Measurements from ENCODE around the gene PRDM2.

The PRDM2 gene

DNA sequence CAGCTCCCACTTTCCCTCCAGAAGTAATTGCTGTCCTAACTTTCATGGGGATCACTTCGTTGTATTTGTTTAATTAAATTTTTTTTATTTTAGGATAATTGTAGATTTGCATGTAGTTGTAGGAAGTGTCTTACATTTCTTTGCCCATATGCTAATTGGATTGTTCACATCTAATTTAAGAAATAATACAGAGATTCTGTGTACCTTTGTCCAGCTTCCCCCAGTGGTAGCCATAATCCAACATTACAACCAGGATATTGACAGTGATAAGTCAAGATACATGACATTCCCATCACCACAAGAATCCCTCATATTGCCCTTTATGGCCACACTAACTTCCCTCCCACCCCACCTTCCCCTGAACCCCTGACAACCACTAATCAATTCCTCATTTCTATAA, 136.6 kb downstream of the PRDM2 start:
- TF ChIP-seq, protein P1, sequence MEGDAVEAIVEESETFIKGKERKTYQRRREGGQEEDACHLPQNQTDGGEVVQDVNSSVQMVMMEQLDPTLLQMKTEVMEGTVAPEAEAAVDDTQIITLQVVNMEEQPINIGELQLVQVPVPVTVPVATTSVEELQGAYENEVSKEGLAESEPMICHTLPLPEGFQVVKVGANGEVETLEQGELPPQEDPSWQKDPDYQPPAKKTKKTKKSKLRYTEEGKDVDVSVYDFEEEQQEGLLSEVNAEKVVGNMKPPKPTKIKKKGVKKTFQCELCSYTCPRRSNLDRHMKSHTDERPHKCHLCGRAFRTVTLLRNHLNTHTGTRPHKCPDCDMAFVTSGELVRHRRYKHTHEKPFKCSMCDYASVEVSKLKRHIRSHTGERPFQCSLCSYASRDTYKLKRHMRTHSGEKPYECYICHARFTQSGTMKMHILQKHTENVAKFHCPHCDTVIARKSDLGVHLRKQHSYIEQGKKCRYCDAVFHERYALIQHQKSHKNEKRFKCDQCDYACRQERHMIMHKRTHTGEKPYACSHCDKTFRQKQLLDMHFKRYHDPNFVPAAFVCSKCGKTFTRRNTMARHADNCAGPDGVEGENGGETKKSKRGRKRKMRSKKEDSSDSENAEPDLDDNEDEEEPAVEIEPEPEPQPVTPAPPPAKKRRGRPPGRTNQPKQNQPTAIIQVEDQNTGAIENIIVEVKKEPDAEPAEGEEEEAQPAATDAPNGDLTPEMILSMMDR (IDR thresholded peaks at IDR 0.05; ENCODE audit: low read depth, low read length) = no peak
- no peak overlapping the region for H3K4me3 ChIP-seq (ENCODE audit: low read depth, low read length)

GRCh38 chr1:13838236-13838635, 138.2 kb downstream of the PRDM2 start:
- TF ChIP-seq, protein P1 (IDR thresholded peaks at IDR 0.05; ENCODE audit: low read depth, low read length) = no peak
- no peak overlapping the region for H3K4me3 ChIP-seq (ENCODE audit: low read depth, low read length)

GRCh38 chr1:13842497-13842896, 142.5 kb downstream of the PRDM2 start:
- TF ChIP-seq, protein P1 (IDR thresholded peaks at IDR 0.05; ENCODE audit: low read depth, low read length) = no peak
- no peak overlapping the region for H3K4me3 ChIP-seq (ENCODE audit: low read depth, low read length)

DNA sequence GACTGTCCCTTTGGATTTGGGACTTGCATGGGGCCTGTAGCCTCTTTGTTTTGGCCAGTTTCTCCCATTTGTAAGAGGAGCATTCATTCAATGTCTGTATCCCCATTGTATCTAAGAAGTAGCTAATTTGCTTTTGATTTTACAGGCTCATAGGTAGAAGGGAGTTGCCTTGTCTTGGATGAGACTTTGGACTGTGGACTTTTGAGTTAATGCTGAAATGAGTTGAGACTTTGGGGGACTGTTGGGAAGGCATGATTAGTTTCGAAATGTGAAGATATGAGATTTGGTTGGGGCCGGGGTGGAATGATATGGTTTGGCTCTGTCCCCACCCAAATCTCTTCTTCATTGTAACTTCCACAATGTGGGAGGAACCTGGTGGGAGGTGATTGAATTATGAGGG, 151.7 kb downstream of the PRDM2 start:
- TF ChIP-seq, protein P1 (IDR thresholded peaks at IDR 0.05; ENCODE audit: low read depth, low read length) = no peak
- H3K4me3 ChIP-seq (ENCODE audit: low read depth, low read length) = no peak overlapping the region

DNA sequence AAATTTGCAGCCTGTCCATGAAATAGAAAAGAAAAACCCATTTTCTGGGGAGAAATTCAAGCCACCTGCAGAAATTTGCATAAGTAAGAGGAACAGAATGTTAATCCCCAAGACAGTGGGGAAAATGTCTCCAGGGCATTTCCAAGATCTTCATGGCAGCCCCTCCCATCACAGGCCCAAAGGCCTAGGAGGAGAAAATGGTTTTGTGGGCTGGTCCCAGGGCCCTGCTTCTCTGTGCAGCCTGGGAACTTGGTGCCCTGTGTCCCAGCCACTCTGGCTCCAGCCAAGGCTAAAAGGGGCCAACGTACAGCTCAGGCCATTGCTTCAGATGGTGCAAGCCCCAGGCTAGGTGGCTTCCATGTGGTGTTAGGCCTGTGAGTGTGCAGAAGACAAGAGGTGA, 155.6 kb downstream of the PRDM2 start:
- no peak overlapping the region for H3K4me3 ChIP-seq (ENCODE audit: low read depth, low read length)
- TF ChIP-seq, protein P1 (IDR thresholded peaks at IDR 0.05; ENCODE audit: low read depth, low read length) = no peak

- no peak overlapping the region for H3K4me3 ChIP-seq (ENCODE audit: low read depth, low read length)
- TF ChIP-seq, protein P1 (IDR thresholded peaks at IDR 0.05; ENCODE audit: low read depth, low read length) = no peak
Observed at GRCh38 chr1:13860031-13860430, 160.0 kb downstream of the PRDM2 start.

GRCh38 chr1:13864760-13865159, 164.8 kb downstream of the PRDM2 start:
- TF ChIP-seq, protein P1 (IDR thresholded peaks at IDR 0.05; ENCODE audit: low read depth, low read length) = no peak
- H3K4me3 ChIP-seq (ENCODE audit: low read depth, low read length) = no peak overlapping the region

Measured in WI38 (cell line).